22Rv1 (cell line): ENCODE results near the gene SRSF1.

Experiments
- H3K27ac ChIP-seq: fragments of 450-650 bp; 2 replicates; pipeline ENCODE4 v1.5.1; 2017
- CTCF ChIP-seq: fragments of 450-650 bp; IDR thresholded peaks from 2 replicates; pipeline ENCODE4 v1.5.1; 2017; ENCODE audit warnings: mild to moderate bottlenecking
- ZFX ChIP-seq: fragments of 450-650 bp; IDR thresholded peaks from 2 replicates; pipeline ENCODE4 v1.6.1; 2017; ENCODE audit warnings: antibody characterized with exemption, borderline replicate concordance

Gene SRSF1

GRCh38 chr17:58006924-58007780, at the start of gene SRSF1:
TSS of gene SRSF1 (minus strand) at chr17:58007246. CDS start at chr17:58007137, 109 bp downstream.
- TF ChIP-seq ZFX (no peak), CTCF (no peak)
- peak within 1 kb of the TSS; percentile 98 for H3K27ac ChIP-seq

- TF ChIP-seq CTCF, result no peak
- TF ChIP-seq ZFX, result no peak
- no peak overlapping the region for H3K27ac ChIP-seq
Observed at GRCh38 chr17:58056476-58056875, 49.4 kb upstream of the SRSF1 start.

GRCh38 chr17:58054641-58055040, 47.6 kb upstream of the SRSF1 start:
- H3K27ac ChIP-seq, result no peak overlapping the region
- no peak for TF ChIP-seq CTCF
- no peak for TF ChIP-seq ZFX

GRCh38 chr17:58052945-58053715, 46.1 kb upstream of the SRSF1 start:
- no peak overlapping the region for H3K27ac ChIP-seq
- TF ChIP-seq CTCF (no peak), ZFX (no peak)

- TF ChIP-seq CTCF, result no peak
- no peak overlapping the region for H3K27ac ChIP-seq
Observed at GRCh38 chr17:58052407-58052806, 45.4 kb upstream of the SRSF1 start.

- TF ChIP-seq ZFX, result no peak
- TF ChIP-seq CTCF, result no peak
Observed at GRCh38 chr17:58051468-58051867, 44.4 kb upstream of the SRSF1 start.

GRCh38 chr17:58050966-58051365, 43.9 kb upstream of the SRSF1 start:
- no peak overlapping the region for H3K27ac ChIP-seq
- TF ChIP-seq ZFX (no peak), CTCF (no peak)

More at GRCh38 chr17:58051468-58051867, 44.4 kb upstream of the SRSF1 start:
- H3K27ac ChIP-seq, result no peak overlapping the region
